ENCODE results near the gene KIAA1328. TPM values are rescaled to one million over a fixed set of nuclear protein-coding genes. Genes with fewer than 3 reads are reported as not detected.

Gene KIAA1328
- total RNA-seq, 2 donors from 2014 or later: 4.8 to 5.2 TPM

GRCh38 chr18:37207343-37207742, 378.4 kb downstream of the KIAA1328 start:
- H3K36me3 ChIP-seq: no peaks in the 10 kb centered on the region
- no peak for DNase-seq
- H3K9me3 ChIP-seq: no peaks in the 10 kb centered on the region
- H3K9ac ChIP-seq (ENCODE audit: low read depth in 2 of 2, low read length in 2 of 2): no peak overlapping the region
- H3K27ac ChIP-seq: no peak overlapping the region
- no peak overlapping the region for H3K4me3 ChIP-seq
- intact Hi-C loops (cut with DNase I): no loop called here
- no peaks in the 10 kb centered on the region for H3K27me3 ChIP-seq
- TF ChIP-seq, protein P1, sequence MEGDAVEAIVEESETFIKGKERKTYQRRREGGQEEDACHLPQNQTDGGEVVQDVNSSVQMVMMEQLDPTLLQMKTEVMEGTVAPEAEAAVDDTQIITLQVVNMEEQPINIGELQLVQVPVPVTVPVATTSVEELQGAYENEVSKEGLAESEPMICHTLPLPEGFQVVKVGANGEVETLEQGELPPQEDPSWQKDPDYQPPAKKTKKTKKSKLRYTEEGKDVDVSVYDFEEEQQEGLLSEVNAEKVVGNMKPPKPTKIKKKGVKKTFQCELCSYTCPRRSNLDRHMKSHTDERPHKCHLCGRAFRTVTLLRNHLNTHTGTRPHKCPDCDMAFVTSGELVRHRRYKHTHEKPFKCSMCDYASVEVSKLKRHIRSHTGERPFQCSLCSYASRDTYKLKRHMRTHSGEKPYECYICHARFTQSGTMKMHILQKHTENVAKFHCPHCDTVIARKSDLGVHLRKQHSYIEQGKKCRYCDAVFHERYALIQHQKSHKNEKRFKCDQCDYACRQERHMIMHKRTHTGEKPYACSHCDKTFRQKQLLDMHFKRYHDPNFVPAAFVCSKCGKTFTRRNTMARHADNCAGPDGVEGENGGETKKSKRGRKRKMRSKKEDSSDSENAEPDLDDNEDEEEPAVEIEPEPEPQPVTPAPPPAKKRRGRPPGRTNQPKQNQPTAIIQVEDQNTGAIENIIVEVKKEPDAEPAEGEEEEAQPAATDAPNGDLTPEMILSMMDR (IDR thresholded peaks at IDR 0.05): no peak
- H3K4me1 ChIP-seq: no peaks in the 10 kb centered on the region

- TF ChIP-seq, protein P1 (IDR thresholded peaks at IDR 0.05): no peak
- Histone ChIP-seq H3K27me3 (no peaks in the 10 kb centered on the region), H3K27ac (no peak overlapping the region), H3K4me1 (no peaks in the 10 kb centered on the region), H3K9me3 (no peaks in the 10 kb centered on the region), H3K36me3 (no peaks in the 10 kb centered on the region), H3K4me3 (no peak overlapping the region), H3K9ac (ENCODE audit: low read depth in 2 of 2, low read length in 2 of 2) (no peak overlapping the region)
- no peak for DNase-seq
- intact Hi-C loops (cut with DNase I): no loop called here
Measured at GRCh38 chr18:37210781-37211180, 381.9 kb downstream of the KIAA1328 start.

GRCh38 chr18:37218022-37218590, 389.2 kb downstream of the KIAA1328 start:
- no peak overlapping the region for H3K27ac ChIP-seq
- TF ChIP-seq, protein P1 (IDR thresholded peaks at IDR 0.05): no peak
- DNase-seq: no peak
- H3K4me1 ChIP-seq: no peaks in the 10 kb centered on the region
- H3K9ac ChIP-seq (ENCODE audit: low read depth in 2 of 2, low read length in 2 of 2): no peak overlapping the region
- intact Hi-C loops (cut with DNase I): no loop called here
- no peaks in the 10 kb centered on the region for H3K9me3 ChIP-seq
- no peak overlapping the region for H3K4me3 ChIP-seq
- H3K27me3 ChIP-seq: no peaks in the 10 kb centered on the region
- H3K36me3 ChIP-seq: no peaks in the 10 kb centered on the region

DNA sequence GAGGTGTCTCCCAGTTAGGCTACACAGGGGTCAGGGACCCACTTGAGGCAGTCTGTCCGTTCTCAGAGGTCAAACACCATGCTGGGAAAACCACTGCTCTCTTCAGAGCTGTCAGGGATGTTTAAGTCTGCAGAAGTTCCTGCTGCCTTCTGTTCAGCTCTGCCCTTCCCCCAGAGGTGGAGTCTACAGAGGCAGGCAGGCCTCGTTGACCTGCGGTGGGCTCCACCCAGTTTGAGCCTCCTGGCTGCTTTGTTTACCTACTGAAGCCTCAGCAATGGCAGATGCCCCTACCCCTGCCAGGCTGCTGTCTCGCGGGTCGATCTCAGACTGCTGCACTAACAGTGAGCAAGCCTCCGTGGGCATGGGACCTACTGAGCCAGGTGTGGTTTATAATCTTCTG, 390.3 kb downstream of the KIAA1328 start:
- no peak overlapping the region for H3K9ac ChIP-seq (ENCODE audit: low read depth in 2 of 2, low read length in 2 of 2)
- intact Hi-C loops (cut with DNase I): no loop called here
- H3K27me3 ChIP-seq: no peaks in the 10 kb centered on the region
- H3K27ac ChIP-seq: no peak overlapping the region
- TF ChIP-seq, protein P1 (IDR thresholded peaks at IDR 0.05): no peak
- no peaks in the 10 kb centered on the region for H3K36me3 ChIP-seq
- no peaks in the 10 kb centered on the region for H3K9me3 ChIP-seq
- H3K4me1 ChIP-seq: no peaks in the 10 kb centered on the region
- no peak overlapping the region for H3K4me3 ChIP-seq
- no peak for DNase-seq

DNA sequence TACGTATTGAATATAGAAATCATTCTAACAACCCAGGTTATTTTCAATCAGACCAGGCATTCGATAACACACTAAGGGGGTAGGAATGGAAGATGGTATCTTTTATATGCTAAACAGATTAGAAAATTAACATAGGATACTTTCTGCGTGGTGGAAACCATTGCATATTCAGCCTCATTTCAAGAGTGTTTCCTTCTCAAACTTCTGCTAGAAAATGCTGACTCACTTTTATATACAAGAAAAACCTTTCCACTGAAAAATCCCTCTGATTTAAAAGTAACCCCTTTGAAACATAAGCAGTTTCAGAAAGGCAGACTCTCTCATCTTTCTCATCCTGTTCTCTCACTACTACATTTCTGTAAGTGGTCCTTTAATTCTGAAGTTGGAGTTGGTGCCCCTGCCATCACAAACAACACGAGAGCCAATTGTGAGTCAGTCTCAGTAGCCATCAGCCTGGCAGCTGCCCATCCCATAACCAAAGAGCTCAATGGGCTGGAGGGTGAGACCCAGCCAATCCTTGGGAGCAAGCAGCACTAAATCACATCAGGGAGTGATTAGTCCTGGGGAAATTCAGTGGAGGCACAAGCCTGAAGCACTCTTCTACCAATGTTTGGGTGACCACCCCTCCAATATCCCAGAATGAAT, 393.5 kb downstream of the KIAA1328 start:
- DNase-seq: no peak
- no peaks in the 10 kb centered on the region for H3K9me3 ChIP-seq
- H3K4me3 ChIP-seq: no peak overlapping the region
- H3K36me3 ChIP-seq: no peaks in the 10 kb centered on the region
- H3K27me3 ChIP-seq: no peaks in the 10 kb centered on the region
- no peak overlapping the region for H3K27ac ChIP-seq
- intact Hi-C loops (cut with DNase I): no loop called here
- no peaks in the 10 kb centered on the region for H3K4me1 ChIP-seq
- no peak overlapping the region for H3K9ac ChIP-seq (ENCODE audit: low read depth in 2 of 2, low read length in 2 of 2)
- TF ChIP-seq, protein P1 (IDR thresholded peaks at IDR 0.05): no peak
